Astrocyte of the spinal cord (primary cell): ENCODE measurements around the gene MAGI2.

Experiments used
- DNase-seq: peaks from one replicate; pipeline ENCODE4 v3.0.0; 2011; ENCODE audit warnings: low read depth, low spot score
- H3K4me3 ChIP-seq: 2 replicates; pipeline ENCODE4 v1.5.1; 2011; ENCODE audit warnings: low read depth, mild to moderate bottlenecking, low read length, moderate library complexity
- in situ Hi-C: cut with HindIII; loops from 2 replicates; pipeline ENCODE4 v1.10.0; 2017; ENCODE audit warnings: low sequenced_read_pairs
- TF ChIP-seq, protein P1 (sequence below): IDR thresholded peaks from 2 replicates; pipeline ENCODE4 v1.5.1; 2012; ENCODE audit warnings: low read depth, mild to moderate bottlenecking, low read length, inconsistent platforms

The MAGI2 gene

DNA sequence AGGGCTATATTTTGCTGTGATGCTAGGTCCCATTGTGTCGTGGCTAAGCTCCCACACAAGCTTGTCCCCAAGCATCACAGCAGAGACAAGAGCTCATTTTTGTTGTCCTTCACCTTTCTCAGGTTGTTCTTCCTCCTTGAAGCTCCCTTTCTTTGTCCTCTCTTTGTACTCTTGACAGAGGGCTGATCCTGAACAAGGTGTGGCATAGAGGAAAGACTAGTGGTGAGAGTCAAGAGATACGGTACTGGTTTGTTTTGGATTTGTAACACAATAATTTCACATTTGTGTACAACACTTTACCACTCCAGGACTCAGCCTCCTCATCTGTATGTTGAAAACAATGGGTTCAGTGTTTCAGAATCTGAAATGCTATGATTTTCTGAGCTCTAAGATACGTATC, 41.0 kb downstream of the MAGI2 start:
- in situ Hi-C loops, result no loop called here
- no peak for DNase-seq
- no peak overlapping the region for H3K4me3 ChIP-seq
- TF ChIP-seq, protein P1, sequence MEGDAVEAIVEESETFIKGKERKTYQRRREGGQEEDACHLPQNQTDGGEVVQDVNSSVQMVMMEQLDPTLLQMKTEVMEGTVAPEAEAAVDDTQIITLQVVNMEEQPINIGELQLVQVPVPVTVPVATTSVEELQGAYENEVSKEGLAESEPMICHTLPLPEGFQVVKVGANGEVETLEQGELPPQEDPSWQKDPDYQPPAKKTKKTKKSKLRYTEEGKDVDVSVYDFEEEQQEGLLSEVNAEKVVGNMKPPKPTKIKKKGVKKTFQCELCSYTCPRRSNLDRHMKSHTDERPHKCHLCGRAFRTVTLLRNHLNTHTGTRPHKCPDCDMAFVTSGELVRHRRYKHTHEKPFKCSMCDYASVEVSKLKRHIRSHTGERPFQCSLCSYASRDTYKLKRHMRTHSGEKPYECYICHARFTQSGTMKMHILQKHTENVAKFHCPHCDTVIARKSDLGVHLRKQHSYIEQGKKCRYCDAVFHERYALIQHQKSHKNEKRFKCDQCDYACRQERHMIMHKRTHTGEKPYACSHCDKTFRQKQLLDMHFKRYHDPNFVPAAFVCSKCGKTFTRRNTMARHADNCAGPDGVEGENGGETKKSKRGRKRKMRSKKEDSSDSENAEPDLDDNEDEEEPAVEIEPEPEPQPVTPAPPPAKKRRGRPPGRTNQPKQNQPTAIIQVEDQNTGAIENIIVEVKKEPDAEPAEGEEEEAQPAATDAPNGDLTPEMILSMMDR, result no peak

DNA sequence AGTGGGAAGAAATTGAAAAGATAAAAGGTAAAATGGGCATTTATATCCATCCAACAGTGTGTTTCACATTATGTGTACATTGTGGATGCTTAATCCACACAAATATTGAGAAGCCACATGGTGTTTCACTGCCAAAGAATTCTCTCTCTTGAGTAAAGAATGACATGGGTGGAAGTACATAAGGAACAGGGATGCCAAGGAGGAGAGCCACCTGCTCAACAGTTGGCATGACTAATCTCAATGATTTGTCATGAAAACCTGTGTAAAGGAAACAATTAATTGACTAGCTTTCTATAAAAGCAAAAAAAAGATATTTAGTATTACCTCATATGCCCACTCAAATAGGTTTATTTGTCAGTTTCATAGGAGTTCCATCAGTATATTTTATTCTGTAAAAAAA, 43.1 kb downstream of the MAGI2 start:
- TF ChIP-seq, protein P1, result no peak
- no peak overlapping the region for H3K4me3 ChIP-seq
- DNase-seq, result no peak
- in situ Hi-C loops, result no loop called here

DNA sequence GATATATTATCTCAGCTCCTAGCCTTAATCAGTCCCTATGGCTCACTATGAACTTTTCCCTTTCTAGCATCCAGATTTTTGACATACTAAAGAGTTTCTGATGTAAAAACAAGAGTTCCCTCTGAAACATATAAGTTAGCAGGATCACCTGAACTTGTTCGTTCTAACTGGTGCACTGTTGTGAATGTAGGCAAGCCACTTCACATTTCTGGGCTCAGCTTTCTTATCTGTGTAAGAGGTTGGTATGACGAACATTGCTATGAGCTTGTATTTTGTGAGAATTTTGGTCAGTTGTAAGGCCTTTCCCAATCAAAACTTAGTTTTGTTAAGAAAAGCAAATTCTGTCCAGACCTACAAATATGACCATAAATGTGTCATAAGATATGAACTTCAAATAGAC, 46.1 kb downstream of the MAGI2 start:
- H3K4me3 ChIP-seq, result no peak overlapping the region
- in situ Hi-C loops, result no loop called here
- no peak for DNase-seq
- TF ChIP-seq, protein P1, result no peak

DNA sequence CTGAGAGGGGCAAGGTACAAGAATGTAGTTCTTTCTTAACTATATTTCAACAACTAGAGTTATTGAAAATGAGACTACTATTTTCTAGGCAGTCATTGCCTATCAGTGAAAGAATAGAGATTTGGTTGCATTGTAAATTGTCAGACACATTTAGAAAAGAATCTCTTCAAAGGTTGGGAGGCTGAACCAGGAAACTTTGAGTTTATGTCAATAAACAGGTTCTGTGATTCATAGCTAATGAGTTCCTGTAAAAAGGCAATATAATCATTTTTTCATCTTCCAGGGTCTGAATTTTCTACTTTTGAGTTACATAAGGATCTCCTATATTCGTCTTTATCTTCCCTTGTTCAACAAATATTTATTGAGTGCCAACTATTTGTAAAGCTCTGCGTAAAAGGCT, 47.1 kb downstream of the MAGI2 start:
- in situ Hi-C loops, result no loop called here
- TF ChIP-seq, protein P1, result no peak
- no peak for DNase-seq
- H3K4me3 ChIP-seq, result no peak overlapping the region

DNA sequence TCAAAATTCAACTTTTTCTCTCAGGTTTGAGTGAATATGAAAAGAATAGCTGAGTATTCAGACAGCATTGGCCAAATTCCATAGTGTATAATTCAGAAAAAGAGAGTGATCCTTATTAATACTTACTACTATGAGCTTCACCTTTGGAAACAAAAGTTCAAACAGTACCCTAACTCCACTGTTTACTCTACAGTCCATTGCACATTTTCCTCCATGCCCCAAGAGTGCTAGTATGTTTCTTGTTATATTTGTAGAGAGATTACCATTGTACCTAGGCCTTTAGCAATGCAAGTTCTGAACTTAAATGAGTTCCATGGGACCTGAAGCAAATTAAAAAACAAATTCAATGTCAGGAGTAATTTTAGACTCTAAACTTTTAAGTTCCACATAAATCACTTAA, 48.1 kb downstream of the MAGI2 start:
- DNase-seq, result no peak
- TF ChIP-seq, protein P1, result no peak
- no peak overlapping the region for H3K4me3 ChIP-seq
- in situ Hi-C loops, result no loop called here

DNA sequence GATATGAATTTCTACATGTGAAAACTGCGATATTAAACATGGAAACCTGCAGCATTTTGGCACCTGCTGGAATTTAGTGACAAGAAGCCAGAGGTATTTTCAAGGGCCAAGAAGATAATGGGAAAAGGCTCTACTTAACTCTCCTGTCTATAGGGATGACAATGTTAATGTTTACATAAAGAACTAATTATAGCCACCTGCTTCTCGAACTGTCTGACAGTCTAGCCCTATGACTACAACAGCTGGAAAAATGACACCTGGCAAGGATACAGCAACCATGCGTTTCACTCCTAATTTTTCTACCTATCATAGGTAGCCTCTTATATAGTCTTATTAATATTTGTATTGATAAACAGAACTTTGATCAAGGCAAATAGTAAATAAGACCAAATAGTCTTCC, 49.6 kb downstream of the MAGI2 start:
- no peak overlapping the region for H3K4me3 ChIP-seq
- in situ Hi-C loops, result no loop called here
- no peak for DNase-seq
- TF ChIP-seq, protein P1, result no peak

DNA sequence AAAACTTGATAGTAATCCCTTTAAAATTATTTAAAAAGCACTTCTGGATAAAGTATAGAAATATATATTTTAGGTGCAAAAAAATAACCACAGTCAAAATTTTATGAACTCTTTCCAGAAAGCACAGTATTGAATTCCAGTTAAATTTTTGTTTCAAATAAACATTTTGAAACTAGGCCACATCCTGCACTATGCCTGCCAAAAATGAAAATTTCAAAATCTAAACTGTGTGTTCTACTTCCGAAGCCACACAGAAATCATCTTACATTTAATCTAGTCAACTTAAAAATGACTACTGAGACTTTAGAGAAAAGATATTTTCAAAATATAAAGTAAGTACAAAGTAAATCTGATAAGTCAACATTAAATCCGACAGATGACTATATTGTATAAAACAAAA, 50.0 kb downstream of the MAGI2 start:
- DNase-seq, result no peak
- in situ Hi-C loops, result no loop called here
- TF ChIP-seq, protein P1, result no peak

More for the DNA sequence above, 50.0 kb downstream of the MAGI2 start:
- no peak overlapping the region for H3K4me3 ChIP-seq
